NCI-H446 (cell line): Measurements from ENCODE around the gene C20orf144.
"Not testable (repeated sequence)": the region's sequence is repeated elsewhere in the genome, so short reads cannot be mapped to it uniquely, and the experiment has no call there.

Experiments
- DNase-seq, 2 experiments: peaks; one replicate each; lab custom pipeline; 2025; lab: John Stamatoyannopoulos, UW

The C20orf144 gene

DNA sequence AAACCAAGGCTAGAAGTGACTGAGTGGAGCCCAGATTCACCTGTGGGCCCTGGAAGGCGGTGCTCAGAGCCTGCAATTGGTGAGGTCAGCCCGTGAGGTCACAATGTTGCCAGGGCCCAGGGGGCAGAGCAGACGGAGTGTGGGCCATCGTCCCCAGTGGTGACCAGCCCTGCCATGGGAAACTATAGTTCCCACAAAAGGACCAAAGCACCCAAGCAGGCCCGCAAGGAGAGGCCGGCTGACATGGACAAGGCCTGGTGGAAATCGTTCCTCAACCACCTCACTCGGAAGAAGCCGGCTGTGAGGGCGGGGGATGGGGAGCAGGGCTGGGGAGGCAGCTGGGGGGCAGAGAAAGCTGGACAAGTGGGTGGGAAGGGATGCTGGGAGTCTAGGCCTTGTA, at the start of gene C20orf144:
Gene C20orf144, plus strand, starts transcription at position 156 of the 400 bp plus-strand sequence. Its CDS starts 19 bp downstream, at position 175.
- no peak for DNase-seq

DNA sequence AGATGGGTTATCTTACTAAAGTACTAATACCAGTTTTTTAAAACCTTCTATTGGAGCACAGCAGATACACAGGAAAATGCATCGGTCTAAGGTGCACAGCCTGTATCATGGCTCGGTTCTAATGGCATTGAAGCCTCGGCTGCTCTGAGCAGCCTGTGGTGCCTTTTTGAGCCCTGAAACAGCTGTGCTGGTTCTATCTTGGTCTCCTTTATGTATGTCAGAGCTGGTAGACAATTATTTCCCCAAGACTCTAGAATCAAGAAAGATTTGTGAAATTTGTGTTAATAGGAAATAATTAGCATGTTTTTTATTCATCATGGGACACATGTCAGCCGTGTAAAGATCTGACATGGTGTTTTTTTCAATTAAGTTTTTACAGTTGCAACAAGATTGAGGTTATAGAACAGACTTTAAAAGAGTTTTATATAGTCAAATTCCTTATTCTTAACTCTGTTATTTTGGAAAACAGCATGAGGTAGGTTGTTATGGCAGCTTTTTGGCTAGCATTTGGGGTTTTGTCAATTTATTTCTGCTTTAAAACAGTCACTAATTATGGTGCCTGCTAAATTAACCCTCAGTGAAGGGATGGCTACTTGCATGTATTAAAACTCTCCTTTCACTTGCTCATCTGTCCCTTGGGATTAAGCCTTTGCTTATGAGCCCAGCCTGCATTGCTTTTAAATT, 40.3 kb upstream of the C20orf144 start:
- DNase-seq, result no peak

DNA sequence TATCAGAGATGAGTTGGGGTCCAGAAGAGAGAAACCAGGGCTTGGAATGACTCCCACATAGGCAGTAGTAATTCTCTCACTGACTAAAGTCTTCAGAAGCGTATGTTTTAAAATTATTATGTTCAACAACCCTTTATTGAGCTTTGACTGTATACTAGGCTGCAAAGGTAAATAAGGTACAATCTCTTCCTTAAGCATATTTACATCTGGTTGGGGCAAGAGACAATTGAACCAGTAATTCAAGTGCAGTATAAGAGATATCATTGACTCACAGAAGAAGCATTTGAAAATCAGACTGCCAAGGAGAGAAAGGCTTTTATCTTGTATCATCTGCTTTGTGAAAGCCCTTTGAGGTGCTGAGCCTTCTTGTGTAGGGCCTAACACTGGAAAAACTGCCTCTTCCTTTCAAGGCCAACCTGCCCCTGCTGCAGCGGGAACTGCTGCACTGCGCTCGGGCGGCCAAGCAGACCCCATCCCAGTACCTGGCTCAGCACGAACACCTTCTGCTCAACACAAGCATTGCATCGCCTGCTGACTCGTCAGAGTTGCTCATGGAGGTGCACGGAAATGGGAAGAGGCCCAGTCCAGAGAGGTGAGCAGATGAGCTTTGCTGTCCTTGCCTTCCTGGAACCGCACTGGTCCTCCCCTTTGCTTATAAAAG, 39.3 kb upstream of the C20orf144 start:
- no peak for DNase-seq

DNA sequence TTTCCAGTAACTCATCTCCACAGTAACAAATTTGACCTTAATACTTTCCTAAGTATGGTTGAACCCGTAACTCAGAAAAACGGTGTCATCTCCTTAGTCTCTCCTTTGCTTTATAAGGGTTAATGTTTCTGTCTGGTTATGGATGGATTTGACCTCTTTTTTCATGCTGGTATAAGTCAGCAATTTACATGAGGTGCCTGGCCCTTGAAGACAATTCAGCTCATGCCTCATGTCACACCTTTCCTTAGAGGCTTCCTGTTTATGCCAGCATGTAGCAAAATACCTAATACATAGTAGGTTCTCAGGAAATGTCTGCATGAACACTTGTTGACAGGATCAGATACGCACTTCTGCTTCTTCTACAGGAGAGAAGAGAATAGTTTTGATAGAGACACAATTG, 37.7 kb upstream of the C20orf144 start:
- DNase-seq, result no peak

DNA sequence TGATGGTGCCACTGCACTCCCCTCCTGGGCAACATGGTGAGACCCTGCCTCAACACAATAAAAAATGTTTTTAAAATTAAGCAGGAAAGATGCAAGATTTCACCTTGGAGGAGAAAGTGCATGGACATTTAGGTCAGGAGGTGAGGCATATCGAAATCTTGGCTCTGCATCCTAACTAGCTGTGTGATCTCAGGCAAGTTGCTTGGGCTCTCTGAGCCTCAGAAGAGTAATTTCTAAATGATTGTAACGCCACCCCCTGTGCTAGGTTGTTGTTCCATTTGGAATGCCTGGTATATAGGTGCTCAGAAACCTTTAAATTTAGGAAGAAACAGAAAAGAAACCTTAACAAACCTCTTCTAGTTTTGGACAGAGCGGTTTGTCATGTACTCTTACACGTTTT, 35.9 kb upstream of the C20orf144 start:
- DNase-seq, result no peak

DNA sequence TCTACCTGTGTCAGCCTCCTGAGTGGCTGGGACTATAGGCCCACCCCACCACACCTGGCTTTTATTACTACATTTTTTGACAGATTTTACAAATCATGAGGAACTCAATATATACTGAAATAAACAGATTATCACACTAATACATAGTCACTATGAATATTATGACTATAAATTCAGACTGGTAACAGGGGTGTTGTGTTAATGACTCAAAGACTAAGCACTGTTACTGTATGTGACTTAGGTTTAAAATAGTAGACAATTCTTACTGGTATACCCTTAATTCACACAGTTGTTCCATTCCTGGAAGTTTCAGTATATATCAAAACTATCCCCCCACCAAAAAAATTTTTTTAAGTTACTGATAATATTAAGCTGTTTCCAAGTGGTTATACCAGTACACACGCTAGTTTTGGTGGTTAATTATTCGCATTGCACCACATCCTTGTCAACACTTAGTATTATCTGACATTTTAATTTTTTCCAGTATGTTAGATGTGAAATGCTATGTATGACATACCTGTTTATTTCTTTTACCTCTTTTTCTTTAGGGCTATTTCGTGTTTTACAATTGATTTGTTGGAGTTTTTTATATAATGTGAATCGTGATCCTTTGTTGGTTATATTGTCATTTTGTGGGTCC, 34.4 kb upstream of the C20orf144 start:
- DNase-seq, result no peak

DNA sequence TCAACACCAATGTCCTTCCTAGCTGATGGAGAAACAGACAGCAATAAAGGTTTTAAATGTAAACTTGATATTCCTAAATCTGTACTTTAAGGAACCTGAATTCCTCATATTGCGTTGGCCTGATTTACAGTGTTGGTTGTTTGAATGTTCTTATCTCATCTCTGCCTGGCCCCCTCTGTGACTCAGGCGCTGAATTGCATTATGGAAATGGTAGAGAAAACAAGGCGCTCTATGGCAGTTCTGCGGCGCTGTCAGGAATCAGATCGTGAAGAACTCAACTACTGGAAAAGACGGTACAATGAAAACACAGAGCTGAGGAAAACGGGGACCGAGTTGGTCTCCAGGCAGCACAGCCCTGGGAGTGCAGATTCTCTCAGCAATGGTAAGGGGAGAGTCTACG, 32.6 kb upstream of the C20orf144 start:
- DNase-seq, result no peak

DNA sequence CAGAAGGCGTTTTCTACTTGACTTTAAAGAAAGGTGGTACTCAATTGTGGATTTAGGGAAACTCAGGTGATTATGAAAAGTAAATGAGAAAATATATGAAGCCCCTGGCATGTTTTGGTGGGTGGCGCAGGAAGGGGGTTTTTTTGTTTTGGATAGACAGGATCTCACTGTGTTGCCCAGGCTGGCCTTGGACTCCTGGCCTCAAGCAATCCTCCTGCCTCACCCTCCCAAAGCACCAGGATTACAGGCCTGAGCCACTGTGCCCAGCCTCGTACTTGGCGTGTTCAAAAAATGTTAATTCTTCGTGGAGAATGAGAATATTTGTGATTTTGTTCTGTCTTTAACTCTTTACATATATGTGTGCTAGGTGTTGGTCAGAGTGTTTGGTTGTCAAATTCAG, 32.1 kb upstream of the C20orf144 start:
- DNase-seq, result no peak

DNA sequence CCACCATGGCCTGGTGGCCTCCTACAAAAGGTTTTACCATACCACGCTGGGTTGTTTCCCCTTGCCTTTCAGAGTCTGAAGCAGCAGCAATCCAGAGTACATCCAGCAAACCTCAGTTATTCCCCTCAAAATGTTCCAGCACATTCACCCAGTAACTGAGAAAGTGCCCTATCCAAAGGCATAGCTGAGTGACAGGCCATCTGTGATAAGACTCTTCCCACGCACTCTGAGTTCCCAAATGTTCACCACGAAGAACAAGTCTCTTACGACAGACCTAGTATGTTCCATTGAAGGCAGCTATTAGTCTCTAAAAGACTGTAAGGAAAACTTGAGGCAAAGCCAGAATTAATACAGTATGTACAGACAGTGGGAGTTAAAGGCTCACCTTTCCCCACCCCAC, 31.6 kb upstream of the C20orf144 start:
- no peak for DNase-seq

DNA sequence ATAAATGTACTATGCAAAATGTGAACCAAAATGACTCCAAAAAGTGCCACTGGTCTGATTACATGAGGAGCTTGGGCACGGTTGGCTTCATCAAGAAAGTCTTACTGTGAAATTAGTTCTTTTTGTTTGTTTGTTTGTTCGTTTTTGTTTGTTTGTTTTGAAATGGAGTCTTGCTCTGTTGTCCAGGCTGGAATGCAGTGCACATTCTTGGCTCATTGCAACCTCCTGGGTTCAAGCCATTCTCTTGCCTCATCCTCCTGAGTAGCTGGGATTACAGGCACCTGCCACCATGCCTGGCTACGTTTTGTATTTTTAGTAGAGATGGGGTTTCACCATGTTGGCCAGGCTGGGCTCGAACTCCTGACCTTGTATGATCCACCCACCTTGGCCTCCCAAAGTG, 30.2 kb upstream of the C20orf144 start:
- not testable (repeated sequence) for DNase-seq

DNA sequence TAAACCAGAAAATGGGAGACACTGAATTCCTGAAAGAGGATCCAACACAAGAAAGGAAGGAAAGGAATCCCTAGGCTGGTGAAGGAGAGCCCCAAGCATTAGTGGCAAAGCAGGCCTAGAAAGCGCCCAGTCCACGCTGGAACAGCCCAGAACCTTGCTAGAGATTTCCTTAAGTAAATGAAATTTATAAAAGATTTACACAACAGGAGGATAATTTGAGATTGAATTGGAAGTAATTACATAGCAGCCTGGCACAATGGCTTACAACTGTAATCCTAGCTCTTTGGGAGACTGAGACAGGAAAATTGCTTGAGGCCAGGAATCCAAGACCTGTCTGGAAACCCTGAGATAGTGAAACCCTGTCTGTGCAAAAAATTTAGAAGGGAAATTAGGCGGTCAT, 26.8 kb upstream of the C20orf144 start:
- no peak for DNase-seq

DNA sequence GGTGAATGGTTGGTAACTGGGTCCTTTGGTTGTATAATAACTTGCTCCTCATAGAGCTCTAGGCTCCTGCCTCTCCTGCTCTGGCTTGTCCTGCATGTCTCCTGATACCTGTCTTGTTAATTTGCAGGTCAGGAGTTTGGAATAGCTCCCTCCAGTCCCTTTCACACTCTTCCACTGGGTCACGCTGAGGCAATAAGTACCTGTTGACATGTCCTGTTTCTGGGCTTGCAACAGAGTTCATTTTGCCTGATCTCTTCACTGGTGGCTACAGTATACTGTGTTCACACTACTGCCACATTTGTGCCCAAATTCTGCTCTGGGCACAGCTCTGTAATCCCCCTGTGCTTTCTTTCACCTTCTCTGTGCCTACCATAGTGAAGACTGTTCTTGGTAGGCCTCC, 25.4 kb upstream of the C20orf144 start:
- no peak for DNase-seq

DNA sequence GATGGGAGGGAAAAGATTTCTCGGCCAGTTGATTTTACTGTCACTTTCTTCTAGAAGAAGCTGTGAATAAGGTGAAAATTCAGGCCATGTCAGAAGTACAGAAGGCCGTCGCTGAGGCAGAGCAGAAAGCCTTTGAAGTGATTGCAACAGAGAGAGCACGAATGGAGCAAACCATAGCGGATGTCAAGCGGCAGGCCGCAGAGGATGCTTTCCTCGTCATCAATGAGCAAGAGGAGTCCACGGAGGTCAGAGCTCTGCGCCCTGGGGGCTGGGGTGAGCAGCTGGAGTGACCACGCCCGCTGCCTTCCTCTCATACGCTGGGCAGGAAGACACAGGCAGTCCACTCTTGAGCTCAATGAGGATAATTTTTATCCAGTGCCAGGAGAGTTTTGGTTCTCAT, 21.8 kb upstream of the C20orf144 start:
- DNase-seq, result no peak

DNA sequence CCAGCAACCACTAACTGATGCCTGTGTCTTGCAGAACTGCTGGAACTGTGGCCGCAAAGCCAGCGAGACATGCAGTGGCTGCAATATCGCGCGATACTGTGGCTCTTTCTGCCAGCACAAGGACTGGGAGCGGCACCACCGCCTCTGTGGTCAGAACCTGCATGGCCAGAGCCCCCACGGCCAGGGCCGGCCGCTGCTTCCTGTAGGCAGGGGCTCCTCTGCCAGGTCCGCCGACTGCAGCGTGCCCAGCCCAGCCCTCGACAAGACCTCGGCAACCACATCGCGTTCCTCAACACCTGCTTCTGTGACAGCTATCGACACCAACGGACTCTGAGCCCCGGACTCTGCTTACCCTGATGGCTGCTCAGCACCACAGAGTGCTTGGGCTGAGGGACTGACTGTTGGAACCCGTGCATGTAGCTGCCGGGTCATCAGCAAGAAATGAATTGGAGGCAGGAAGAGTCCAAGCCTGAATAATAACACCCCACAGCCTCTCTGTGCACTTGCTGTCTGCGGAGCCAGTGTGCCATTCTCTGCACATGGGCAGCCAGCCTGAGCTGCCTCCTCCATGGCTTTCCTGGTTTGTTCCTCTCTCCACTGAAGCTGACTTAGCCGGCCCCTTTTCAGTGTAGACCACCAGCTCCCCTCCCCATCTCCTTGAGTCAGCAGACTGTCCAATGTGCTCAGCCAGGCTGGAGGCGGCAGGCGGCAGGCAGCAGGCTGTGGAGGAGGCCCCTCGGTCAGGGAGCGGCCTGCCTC, 17.6 kb upstream of the C20orf144 start:
- DNase-seq, result no peak

DNA sequence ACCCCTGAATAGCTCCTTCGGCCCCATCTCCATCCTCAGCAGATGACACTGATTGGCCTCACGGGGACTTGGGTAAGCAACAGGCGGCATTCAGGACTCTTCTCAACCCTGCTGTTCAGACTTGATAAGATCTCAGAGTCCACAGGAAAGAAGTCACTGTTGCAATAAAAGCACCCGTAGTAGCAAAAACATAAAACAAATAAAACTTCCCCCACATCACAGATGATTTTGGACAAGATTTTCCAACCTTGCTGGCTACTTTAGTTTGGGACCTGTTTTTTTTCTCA, 17.1 kb upstream of the C20orf144 start:
- no peak for DNase-seq

DNA sequence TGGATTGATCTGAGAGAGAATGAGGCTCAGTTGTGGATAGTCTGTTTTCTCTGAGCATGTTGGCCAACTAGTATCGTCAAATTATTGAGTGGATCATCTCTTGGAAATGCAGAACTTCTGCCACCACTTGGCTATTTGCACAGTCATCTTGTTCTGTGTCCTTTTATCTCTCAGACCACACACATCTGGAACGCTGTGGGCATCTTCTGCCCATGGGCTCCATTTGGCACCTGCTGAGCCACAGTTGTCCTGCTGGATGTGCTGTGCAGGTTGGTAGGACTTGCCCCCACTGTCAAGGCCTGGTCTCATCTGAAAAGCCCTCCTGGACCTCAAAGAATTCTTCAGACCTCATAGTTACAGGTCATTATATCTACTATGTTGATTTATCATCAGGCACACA, 16.7 kb upstream of the C20orf144 start:
- DNase-seq, result no peak

DNA sequence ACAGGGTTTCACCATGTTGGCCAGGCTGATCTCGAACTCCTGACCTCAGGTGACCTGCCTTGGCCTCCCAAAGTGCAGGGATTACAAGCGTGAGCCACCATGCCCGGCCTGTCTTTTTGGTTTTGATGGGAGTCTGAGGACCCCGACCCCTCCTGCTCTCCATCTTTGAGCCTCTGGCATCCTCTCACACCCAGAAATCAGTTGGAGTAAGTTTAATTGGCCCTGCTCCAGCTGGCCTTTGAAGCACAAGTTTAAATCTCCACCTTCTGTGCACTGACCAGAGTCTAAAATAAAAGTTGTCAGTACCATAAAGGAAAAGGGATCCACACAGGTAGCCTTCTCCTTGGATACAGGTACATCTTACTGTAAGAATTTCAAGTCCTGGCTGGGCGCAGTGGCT, 15.9 kb upstream of the C20orf144 start:
- DNase-seq, result peak in 1 of 2 experiments; percentile 15

DNA sequence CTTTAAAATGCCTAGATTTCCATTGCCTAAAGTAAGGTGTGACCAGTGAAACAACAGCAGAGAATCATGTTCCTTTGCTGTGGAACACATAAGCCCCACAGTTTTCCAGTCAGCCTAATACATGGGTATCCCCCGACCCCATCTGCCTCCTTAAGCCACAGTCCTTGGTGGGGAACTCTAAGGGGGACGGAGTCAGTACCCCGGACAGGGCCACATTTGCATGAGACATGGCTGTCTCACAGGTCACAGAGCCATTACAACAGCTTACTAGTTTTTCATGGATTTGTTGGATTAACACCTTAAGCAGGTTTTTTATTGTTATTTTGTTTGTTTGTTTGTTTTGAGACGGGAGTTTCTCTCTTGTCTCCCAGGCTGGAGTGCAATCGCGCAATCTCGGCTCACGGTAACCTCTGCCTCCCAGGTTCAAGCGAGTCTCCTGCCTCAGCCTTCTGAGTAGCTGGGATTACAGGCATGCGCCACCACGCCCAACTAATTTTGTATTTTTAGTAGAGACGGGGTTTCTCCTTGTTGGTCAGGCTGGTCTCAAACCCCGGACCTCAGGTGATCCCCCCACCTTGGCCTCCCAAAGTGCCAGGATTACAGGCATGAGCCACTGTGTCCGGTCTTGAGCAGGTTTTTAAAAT, 15.0 kb upstream of the C20orf144 start:
- DNase-seq, result not testable (repeated sequence)

DNA sequence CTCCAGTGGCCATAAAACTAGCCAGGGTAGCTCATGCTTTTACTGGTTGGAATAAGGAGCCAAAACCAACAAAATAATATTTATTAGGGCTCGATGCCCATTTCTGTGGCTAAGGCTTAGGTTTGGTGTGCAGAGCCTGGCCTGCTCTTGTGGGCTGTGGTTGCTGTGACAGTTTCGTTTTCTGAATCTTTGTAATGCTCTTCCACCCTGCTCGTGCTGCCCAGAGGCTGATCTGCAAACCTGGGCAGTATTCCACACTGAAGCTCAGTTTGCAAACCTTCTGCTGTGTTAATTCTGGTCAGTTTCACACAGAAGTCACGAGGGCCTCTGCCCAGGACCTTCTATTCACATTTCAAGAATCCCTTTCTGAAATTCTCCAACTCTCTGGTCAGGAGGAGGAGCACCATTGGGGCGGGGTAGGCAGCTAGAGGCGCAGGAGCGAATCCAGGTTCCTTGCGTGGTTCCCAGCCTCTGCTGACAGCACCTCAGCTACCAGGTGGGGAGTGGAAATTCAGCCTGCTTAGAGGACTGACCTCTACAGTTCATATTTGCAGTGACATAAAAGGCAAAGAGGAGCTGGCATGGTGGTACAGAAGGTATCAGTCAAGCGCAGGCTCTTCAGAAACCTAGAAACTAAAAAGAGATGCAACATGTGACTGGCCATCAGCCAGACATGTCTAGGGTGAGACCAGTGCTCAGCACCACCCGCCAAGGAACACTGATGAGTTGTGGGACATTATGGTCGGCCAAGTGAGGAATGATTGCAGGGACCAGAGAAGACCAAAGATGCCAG, 14.3 kb upstream of the C20orf144 start:
- DNase-seq, result peak in 1 of 2 experiments; percentile 48

DNA sequence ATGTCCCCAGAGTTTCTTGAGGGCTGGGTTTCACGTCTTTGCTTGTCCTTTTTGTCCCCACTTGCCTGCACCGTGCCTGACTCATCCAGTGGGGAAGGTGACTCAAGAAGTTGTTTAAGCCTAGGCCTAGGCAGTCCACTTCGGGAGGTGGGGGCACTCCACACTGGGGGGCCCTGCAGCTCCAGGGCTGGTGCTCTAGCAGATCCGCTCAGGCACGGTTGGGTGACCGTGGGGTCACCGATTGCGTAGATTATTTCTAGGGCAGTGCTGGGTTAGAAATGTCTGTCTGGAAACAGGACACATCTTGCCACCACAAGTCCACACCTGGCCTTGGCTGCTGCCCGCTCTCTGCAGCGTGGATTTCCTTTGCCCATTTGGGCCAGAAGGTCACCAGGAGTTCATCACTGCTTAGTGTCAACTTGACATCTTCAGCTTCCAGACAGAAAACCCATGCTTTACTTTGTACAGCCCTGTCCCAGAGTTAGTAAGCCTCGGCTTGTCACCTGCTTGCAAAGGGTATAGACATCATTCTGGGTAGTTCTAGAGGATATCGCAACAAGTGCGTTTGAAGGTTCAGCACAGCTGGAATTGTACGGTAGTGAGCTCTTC, 13.6 kb upstream of the C20orf144 start:
- DNase-seq, result peak in 1 of 2 experiments; percentile 33

DNA sequence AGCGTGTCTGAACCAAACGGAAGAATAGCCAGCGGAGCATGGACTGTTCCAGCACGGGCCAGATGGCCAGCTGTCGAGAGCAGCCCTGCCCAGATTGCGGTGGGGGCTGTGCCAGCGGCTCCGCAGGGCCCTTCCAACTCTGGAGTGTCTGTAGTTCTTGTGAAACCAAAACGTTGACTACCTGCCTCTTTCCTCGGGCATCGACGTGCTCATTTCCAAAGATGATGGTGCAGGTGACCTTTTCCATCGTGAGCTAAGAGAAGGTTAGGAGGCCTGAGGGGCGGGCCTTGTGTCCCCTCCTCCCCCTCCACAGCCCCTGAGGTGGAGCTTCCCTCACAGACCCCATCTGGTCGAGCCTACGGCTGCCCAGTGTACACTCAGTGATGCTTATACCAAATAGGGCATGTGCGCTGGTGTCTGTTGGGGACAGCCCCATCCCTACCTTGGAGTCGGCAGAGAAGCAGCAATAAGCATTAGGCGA, 12.9 kb upstream of the C20orf144 start:
- peak; percentile 69 to 90 for DNase-seq
